Stimulated activated CD8-positive, alpha-beta memory T cell treated with anti-CD3 and anti-CD28 coated beads, Interleukin-7, amount 100 ng/mL, for 1 hour (primary cell): ENCODE results near the gene COP1.
"Not testable (repeated sequence)": the region's sequence is repeated elsewhere in the genome, so short reads cannot be mapped to it uniquely, and the experiment has no call there.

Source experiments
- DNase-seq, 2 donors: peaks; one replicate each; pipeline ENCODE4 v3.0.0-alpha.2; 2020; ENCODE audit warnings: low read depth in 2 of 2

The COP1 gene

DNA sequence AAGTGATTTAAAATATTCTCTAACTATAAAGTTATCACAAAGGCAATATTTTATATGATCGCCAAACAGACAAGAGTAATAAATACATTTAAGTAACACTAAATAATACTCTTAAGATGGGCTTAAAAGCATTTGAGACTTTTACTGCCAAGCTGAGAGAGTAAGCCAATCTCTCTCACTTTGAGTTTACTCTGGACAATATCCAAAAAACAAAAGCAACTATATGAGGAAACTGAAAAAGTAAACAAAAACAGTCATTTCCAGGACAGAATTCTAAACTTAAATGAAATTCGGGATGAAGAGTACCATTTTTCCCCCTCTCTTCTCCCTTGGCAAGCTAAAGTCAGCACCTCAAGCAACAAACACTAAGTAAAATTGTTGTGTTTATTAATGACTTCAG, 173.2 kb downstream of the COP1 start:
- DNase-seq = no peak

DNA sequence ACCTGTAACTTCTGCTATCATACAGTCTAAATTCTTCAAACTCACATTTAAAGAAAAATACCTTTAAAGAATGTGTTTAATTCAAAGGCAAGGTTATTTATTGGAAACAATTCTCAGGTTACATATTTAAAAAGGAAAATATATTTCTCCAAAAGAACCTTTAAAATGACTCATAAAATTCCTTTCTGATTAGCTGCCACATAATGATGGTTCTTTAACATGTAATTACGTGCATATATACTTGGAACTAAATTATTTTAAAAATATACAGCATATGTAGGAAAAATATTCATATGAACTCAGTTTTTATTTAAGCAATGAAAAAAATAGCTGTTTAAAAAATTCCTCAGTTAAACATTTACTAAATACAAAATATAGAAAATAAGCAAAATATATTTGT, 173.6 kb downstream of the COP1 start:
- DNase-seq = no peak

DNA sequence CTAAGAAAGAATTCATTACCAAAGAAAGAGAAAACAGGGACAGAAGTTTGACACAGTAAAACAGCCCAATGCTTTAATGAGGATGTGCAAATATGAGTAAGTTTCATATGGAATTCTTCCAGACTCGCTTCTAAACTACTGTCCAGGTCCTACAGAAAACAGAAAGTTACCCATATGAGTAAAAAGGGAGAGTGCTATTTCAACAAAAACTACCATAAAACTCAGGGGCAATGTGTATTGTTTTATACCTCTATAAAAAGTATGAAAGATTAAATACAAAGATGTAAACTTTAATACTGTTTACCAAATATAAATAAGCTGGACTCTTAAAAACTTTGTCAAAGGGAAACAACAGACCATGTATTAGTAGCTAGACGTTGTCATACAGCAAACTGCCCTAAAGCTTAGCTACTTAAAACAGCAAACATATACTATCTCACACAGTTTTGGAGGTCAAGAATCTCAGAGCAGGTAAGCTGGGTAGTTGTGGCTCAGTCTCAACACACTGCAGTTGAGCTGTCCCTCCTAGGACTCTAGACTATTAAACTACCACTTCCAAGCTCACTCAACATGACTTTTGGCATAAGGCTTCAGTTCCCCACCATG, 174.9 kb downstream of the COP1 start:
- no peak for DNase-seq

DNA sequence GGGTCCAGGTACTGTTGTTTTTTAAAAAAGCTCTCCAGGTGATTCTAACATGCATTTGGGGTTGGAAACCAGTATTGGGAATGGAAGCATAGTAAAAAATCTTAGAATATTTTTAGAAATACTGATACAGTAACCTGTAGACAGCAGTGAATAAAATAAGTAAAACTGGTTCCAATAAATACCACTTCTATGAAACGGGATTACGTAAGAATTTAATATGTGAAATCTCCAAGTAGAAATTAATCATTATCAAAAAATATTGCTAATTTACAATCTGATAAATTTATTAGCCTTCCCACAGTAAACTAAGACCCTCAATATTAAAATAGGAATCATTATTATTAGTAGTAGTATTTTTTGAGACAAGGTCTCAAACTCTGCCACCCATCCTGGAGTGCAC, 177.5 kb downstream of the COP1 start:
- DNase-seq = no peak

DNA sequence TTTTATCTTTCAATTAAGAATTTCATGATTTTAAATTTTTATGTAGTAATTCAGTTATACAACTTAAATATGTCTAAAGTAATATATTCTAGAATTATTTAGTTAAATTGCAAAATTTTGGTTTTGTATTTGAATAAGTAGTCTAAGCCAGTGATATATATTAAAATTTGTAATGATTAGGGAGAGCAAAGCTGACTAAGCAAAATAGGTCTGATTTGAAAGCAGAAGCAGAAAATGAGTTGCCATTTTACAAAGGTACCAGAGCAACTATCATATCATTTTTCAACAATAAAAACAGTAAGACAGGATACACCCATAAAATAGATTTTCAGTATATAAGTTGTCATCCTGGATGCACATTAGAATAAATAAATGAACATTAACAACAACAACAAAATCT, 177.9 kb downstream of the COP1 start:
- no peak for DNase-seq

DNA sequence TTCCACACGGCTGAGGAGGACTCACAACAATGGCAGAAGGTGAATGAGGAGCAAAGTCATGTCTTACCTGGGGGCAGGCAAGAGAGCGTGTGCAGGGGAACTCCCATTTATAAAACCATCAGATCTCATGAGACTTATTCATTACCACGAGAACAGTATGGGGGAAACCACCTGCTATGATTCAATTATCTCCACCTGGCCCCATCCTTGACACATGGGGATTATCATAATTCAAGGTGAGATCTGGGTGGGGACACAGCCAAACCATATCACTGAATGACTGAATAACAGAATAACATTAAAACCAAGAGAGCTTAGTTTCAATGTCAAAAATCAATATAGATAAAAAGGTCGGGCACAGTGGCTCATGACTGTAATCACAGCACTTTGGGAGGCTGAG, 179.2 kb downstream of the COP1 start:
- DNase-seq = not testable (repeated sequence)

GRCh38 chr1:176022574-176022973, 184.5 kb downstream of the COP1 start:
- DNase-seq = no peak

DNA sequence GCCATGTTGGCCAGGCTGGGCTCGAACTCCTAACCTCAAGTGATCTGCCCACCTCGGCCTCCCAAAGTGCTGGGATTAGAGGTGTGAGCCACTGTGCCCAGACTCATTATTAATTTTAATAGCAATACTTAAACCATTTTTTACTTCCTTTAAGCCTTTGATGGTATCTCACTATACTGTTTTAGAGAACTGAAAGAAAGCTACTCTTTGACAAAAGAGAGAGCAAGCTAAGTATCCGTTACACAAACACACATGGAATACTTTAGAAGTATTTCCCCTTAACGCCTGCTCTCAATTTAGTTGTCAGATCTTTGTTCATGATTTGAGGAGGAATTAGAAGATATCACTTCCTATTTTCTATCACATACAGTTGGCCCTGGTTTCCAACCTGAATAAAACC, 189.4 kb downstream of the COP1 start:
- DNase-seq = no peak

DNA sequence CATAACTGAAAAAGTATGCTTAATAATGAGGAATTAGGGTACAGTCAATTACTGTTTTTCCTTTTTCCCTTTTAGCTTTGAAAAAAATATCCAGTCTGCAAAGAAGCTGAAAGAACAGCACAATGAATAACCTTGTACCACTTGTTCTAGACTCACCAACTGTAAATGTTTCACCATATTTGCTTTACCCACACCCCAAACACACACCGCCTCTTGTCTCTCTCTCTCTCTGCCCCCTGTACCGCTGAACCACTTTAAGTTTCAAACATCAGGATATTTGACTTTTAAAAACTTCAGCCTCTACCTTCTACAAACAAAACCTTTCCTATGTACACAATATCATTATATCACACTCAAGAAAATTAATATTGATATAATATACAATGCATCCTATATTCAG, 197.1 kb downstream of the COP1 start:
- DNase-seq = no peak

DNA sequence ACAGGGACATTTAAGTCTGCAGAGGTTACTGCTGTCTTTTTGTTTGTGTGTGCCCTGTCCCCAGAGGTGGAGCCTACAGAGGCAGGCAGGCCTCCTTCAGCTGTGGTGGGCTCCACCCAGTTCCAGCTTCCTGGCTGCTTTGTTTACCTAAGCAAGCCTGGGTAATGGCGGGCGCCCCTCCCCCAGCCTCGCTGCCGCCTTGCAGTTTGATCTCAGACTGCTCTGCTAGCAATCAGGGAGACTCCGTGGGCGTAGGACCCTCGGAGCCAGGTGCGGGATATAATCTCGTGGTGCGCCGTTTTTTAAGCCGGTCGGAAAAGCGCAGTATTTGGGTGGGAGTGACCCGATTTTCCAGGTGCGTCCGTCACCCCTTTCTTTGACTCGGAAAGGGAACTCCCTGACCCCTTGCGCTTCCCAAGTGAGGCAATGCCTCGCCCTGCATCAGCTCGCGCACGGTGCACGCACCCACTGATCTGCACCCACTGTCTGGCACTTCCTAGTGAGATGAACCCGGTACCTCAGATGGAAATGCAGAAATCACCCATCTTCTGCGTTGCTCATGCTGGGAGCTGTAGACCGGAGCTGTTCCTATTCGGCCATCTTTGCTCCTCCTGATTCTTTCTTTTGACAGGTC, 199.2 kb downstream of the COP1 start:
- DNase-seq = not testable (repeated sequence)

GRCh38 chr1:175994660-175995059, 212.4 kb downstream of the COP1 start:
- DNase-seq = not testable (repeated sequence)

DNA sequence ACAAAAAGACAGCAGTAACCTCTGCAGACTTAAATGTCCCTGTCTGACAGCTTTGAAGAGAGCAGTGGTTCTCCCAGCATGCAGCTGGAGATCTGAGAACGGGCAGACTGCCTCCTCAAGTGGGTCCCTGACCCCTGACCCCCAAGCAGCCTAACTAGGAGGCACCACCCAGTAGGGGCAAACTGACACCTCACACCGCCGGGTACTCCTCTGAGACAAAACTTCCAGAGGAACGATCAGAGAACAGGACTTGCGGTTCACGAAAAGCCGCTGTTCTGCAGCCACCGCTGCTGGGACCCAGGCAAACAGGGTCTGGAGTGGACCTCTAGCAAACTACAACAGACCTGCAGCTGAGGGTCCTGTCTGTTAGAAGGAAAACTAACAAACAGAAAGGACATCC, 214.3 kb downstream of the COP1 start:
- DNase-seq = not testable (repeated sequence)

GRCh38 chr1:175992202-175992601, 214.9 kb downstream of the COP1 start:
- DNase-seq = not testable (repeated sequence)

DNA sequence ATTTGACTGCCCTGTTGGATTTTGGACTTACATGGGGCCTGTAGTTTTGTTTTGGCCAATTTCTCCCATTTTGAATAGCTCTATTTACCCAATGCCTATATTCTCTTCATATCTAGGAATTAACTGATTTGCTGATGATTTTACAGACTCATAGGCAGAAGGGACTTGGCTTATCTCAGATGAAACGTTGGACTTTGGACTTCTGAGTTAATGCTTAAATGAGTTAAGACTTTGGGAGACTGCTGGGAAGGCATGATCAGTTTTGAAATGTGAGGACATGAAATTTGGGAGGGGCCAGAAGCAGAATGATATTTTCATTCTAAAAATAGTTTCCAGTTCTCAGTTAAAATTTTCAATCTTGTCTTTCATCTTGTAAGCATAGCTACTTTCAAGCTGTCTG, 222.3 kb downstream of the COP1 start:
- DNase-seq = no peak

DNA sequence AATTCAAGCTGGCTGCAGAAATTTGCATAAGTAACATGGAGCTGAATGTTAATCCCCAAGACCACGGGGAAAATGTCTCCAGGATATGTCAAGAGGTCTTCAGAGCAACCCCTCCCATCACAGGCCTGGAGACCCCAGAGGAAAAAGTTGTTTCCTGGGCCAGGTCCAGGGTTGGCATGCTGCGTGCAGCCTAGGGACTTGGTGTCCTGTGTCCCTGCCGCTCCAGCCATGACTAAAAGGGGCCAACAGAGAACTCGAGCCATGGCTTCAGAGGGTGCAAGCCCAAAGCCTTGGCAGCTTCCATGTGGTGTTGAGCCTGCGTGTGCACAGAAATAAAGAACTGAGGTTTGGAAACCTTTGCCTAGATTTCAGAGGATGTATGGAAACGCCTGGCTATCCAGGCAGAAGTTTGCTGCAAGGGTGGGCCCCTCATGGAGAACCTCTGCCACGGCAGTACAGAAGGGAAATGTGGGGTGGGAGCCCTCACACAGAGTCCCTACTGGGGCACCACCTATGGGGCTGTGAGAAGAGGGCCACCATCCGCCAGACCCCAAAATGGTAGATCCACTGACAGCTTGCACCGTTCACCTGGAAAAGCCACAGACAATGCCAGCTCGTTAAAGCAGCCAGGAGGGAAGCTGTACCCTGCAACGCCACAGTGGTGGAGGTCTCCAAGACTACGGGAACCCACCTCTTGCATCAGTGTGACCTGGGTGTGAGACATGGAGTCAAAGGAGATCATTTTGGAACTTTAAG, 222.9 kb downstream of the COP1 start:
- no peak for DNase-seq

GRCh38 chr1:175983363-175983762, 223.7 kb downstream of the COP1 start:
- not testable (repeated sequence) for DNase-seq

DNA sequence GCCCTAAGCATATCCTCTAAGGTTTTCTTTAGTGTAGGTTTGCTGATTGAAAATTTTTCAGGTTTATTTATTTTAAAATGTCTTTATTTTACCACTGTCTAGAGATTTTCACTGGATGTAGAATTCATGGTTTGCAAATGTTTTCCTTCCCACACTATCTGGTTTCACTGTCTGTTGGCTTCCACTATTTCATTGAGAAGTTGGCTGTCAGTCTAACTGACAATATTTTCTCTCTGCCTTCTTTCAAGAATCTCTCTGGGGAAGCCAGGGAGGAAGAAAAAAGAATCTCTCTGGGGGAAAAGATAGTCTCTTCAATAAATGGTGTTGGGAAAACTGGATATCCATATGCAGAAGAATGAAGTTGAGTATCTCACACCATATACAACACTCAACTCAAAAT, 226.0 kb downstream of the COP1 start:
- no peak for DNase-seq

- DNase-seq = no peak
Observed at GRCh38 chr1:175978926-175979325, 228.2 kb downstream of the COP1 start.

- DNase-seq = no peak
Observed at GRCh38 chr1:175978476-175978875, 228.6 kb downstream of the COP1 start.

GRCh38 chr1:175976865-175977642, 230.0 kb downstream of the COP1 start:
- no peak for DNase-seq

- no peak for DNase-seq
Observed at GRCh38 chr1:175969231-175969630, 237.9 kb downstream of the COP1 start.

DNA sequence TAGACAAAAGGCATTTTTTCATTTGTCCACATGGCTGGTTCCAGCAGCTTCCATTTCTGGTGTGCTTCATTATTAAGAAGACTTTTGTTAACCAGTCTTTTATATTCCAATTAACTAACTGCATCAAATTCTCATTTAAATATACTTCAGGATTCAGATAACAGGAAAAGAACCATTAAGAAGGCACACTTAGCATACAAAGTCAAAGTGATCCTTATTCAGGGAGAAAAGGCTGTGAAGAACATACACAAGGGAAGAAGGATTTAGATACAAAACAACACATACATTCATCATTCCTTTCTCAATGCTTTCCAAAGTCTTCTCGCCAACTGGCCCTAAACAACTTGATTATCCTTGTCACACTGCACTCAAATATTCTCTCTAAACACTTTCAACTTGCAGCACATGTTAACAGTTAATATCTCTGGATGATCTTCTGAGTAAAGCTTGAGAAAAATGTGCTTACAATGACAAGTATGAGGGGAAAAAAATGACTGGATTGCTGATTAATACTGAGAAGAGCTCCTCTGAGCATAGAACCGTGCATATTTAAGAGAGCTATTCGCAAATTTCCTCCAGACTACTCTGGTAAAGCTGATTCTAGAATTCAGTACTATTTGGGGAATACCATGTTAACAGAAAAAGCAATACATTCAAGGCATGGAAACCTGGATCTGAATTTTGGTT, 238.5 kb downstream of the COP1 start:
- no peak for DNase-seq
